Eye (tissue), 1 donor: ENCODE results near the gene RAB28.
"Not testable (repeated sequence)": the region's sequence is repeated elsewhere in the genome, so short reads cannot be mapped to it uniquely, and the experiment has no call there.

Experiments used
- DNase-seq: peaks from one replicate; pipeline ENCODE4 v3.0.0-alpha.2; 2015

RAB28 gene

GRCh38 chr4:13445841-13446790 lies 38.0 kb downstream of the RAB28 start:
- no peak for DNase-seq

GRCh38 chr4:13441506-13441905 lies 42.6 kb downstream of the RAB28 start:
- no peak for DNase-seq

GRCh38 chr4:13436962-13437361 lies 47.2 kb downstream of the RAB28 start:
- DNase-seq, result no peak

- DNase-seq, result no peak
Observed at GRCh38 chr4:13432453-13432852, 51.7 kb downstream of the RAB28 start.

- DNase-seq, result no peak
Observed at GRCh38 chr4:13430834-13431568, 53.1 kb downstream of the RAB28 start.

GRCh38 chr4:13427599-13428325 lies 56.4 kb downstream of the RAB28 start:
- DNase-seq, result no peak

- no peak for DNase-seq
Observed at GRCh38 chr4:13415068-13415785, 68.9 kb downstream of the RAB28 start.

GRCh38 chr4:13413729-13414437 lies 70.3 kb downstream of the RAB28 start:
- peak; percentile 4 for DNase-seq

GRCh38 chr4:13411942-13412341 lies 72.2 kb downstream of the RAB28 start:
- DNase-seq, result no peak

GRCh38 chr4:13409324-13409723 lies 74.8 kb downstream of the RAB28 start:
- no peak for DNase-seq

- not testable (repeated sequence) for DNase-seq
Observed at GRCh38 chr4:13406156-13406555, 78.0 kb downstream of the RAB28 start.

- DNase-seq, result no peak
Observed at GRCh38 chr4:13403833-13404232, 80.3 kb downstream of the RAB28 start.

- DNase-seq, result no peak
Observed at GRCh38 chr4:13403326-13403725, 80.8 kb downstream of the RAB28 start.

- DNase-seq, result no peak
Observed at GRCh38 chr4:13399257-13399656, 84.9 kb downstream of the RAB28 start.

GRCh38 chr4:13396161-13396560 lies 88.0 kb downstream of the RAB28 start:
- DNase-seq, result no peak

- DNase-seq, result not testable (repeated sequence)
Observed at GRCh38 chr4:13389901-13390300, 94.2 kb downstream of the RAB28 start.

GRCh38 chr4:13386405-13387107 lies 97.6 kb downstream of the RAB28 start:
- DNase-seq, result no peak

- no peak for DNase-seq
Observed at GRCh38 chr4:13384055-13384454, 100.1 kb downstream of the RAB28 start.

GRCh38 chr4:13378973-13379759 lies 105.0 kb downstream of the RAB28 start:
- DNase-seq, result no peak

- no peak for DNase-seq
Observed at GRCh38 chr4:13371048-13371447, 113.1 kb downstream of the RAB28 start.
